K562 (cell line): ENCODE data around the gene SLFN12. TPM values are rescaled to one million over a fixed set of nuclear protein-coding genes. Genes with fewer than 3 reads are reported as not detected.

Source experiments
- EGR1 ChIP-seq: fragments of 450-650 bp; conservative IDR thresholded peaks from 2 replicates; pipeline ENCODE4 v1.6.1; 2017; ENCODE audit warnings: mild to moderate bottlenecking
- FOXK2 ChIP-seq, 2 experiments: fragments of 450-650 bp; IDR thresholded peaks in 1 of 2; conservative IDR thresholded peaks in 1 of 2; 2 replicates each; pipeline ENCODE4 v1.6.1; 2016; ENCODE audit warnings: low read depth in 2 of 2, mild to moderate bottlenecking in 1 of 2
- GTF2B ChIP-seq: IDR thresholded peaks from 2 replicates; pipeline ENCODE4 v1.6.1; 2011; ENCODE audit not compliant: insufficient read length; ENCODE audit errors: extremely low read depth
- LARP7 ChIP-seq: fragments of 450-650 bp; IDR thresholded peaks from 2 replicates; pipeline ENCODE4 v1.6.1; 2016
- MCM3 ChIP-seq: fragments of 450-650 bp; IDR thresholded peaks from 2 replicates; pipeline ENCODE4 v1.6.1; 2016
- NFIC ChIP-seq: fragments of 450-650 bp; IDR thresholded peaks from 2 replicates; pipeline ENCODE4 v1.6.1; 2017; ENCODE audit warnings: mild to moderate bottlenecking, inconsistent platforms
- POLR2H ChIP-seq: IDR thresholded peaks from 2 replicates; pipeline ENCODE4 v1.6.1; 2016; ENCODE audit warnings: missing genetic modification characterization, low read depth, mild to moderate bottlenecking, control low read depth, missing compliant biosample characterization, moderate library complexity
- TRIM24 ChIP-seq, 2 experiments: fragments of 450-650 bp; IDR thresholded peaks; 2 replicates each; pipeline ENCODE4 v1.6.1; 2016
- VEZF1 ChIP-seq: fragments of 200-800 bp; sonication (Bioruptor generic); IDR thresholded peaks from 2 replicates; pipeline ENCODE4 v1.6.1; 2017; ENCODE audit warnings: missing genetic modification characterization, missing compliant biosample characterization
- YY1 ChIP-seq, 3 experiments: IDR thresholded peaks; 2 replicates each; pipeline ENCODE4 v1.6.1; 2011; ENCODE audit warnings: low read length in 2 of 3, mild to moderate bottlenecking in 2 of 3, moderate library complexity in 2 of 3, borderline replicate concordance in 1 of 3, control low read depth in 1 of 3, low read depth in 1 of 3; ENCODE audit not compliant: insufficient read depth in 3 of 3, insufficient replicate concordance in 2 of 3, control insufficient read depth in 1 of 3, insufficient read length in 1 of 3; ENCODE audit errors: extremely low read depth in 1 of 3
- ZBTB40 ChIP-seq, 2 experiments: fragments of 450-650 bp in 1 of 2; sonication (generic) in 1 of 2; formaldehyde crosslinking in 1 of 2; IDR thresholded peaks; 2 replicates each; pipeline versions ENCODE4 v1.7.1 to v1.9.0; 2016 to 2022; ENCODE audit warnings: inconsistent platforms in 1 of 2, mild to moderate bottlenecking in 1 of 2, missing genetic modification reagents in 1 of 2
- ZNF512 ChIP-seq: IDR thresholded peaks from 2 replicates; pipeline ENCODE4 v1.6.1; 2016; ENCODE audit warnings: missing genetic modification characterization, missing compliant biosample characterization
- ZNF589 ChIP-seq: fragments of 200-800 bp; sonication (Bioruptor generic); IDR thresholded peaks from 2 replicates; pipeline ENCODE4 v1.6.1; 2016; ENCODE audit warnings: low read depth, missing genetic modification characterization, missing compliant biosample characterization
- ZZZ3 ChIP-seq: fragments of 450-650 bp; IDR thresholded peaks from 2 replicates; pipeline ENCODE4 v1.6.1; 2016; ENCODE audit warnings: antibody characterized with exemption, mild to moderate bottlenecking, moderate library complexity
- polyA plus RNA-seq, 8 experiments: library from polyadenylated mRNA; depleted of rRNA in 4 of 8; stranded (reverse) in 5 of 8; unstranded in 3 of 8; fragments of >200 nt; fragmentation: Nextera tagmentation in 2 of 8; fragmentation: Illumina TruSeq in 1 of 8; extraction: Ambion mirVana in 2 of 8; extraction: Trizol in 1 of 8; gene quantifications; 2 replicates each; pipeline versions ENCODE4 v1.2.1 to v1.2.3, GENCODE V29; 2011 to 2014; ENCODE audit warnings: inconsistent platforms in 1 of 8, missing spikeins in 1 of 8
- total RNA-seq, 7 experiments: library from RNA; depleted of rRNA in 6 of 7; stranded (reverse); fragments of >200 nt in 6 of 7; fragmentation: Illumina TruSeq in 2 of 7; extraction: Trizol in 2 of 7; gene quantifications; 2 replicates each; pipeline versions ENCODE4 v1.2.1 to v1.2.3, GENCODE V29; 2011 to 2021; ENCODE audit warnings: low replicate concordance in 1 of 7

The SLFN12 gene
- total and polyA plus RNA-seq, 9 of the 15 experiments (the other 6 are each of a cell fraction or from before 2014, with no cell fraction given), result 0.01 to 0.09 (median 0.07) TPM; not detected in 6

- TF ChIP-seq ZBTB40 (IDR thresholded peaks at IDR 0.05), result peak; percentile 69
- no peak for TF ChIP-seq ZBTB40 (CRISPR knock-in tag; IDR thresholded peaks at IDR 0.05)
- TF ChIP-seq YY1 (IDR thresholded peaks at IDR 0.05; ENCODE audit: borderline replicate concordance in 1 of 3, control insufficient read depth in 1 of 3, extremely low read depth in 1 of 3, insufficient read depth in 3 of 3, insufficient read length in 1 of 3, insufficient replicate concordance in 2 of 3, low read depth in 1 of 3, low read length in 2 of 3), result no peak
- TF ChIP-seq LARP7, result no peak
- TF ChIP-seq ZNF512 (tag), result no peak
- TF ChIP-seq GTF2B, result no peak
- peak; percentile 86 for TF ChIP-seq EGR1
- TF ChIP-seq TRIM24 (IDR thresholded peaks at IDR 0.05), result no peak
- no peak for TF ChIP-seq MCM3
- no peak for TF ChIP-seq FOXK2 (conservative IDR thresholded peaks at IDR 0.05 in 1 of 2, IDR thresholded peaks at IDR 0.05 in 1 of 2; ENCODE audit: low read depth in 2 of 2)
- peak; percentile 49; the same call in 1 of the 2 replicates for TF ChIP-seq VEZF1 (CRISPR knock-in tag)
- no peak for TF ChIP-seq NFIC
- TF ChIP-seq ZZZ3, result no peak
- TF ChIP-seq POLR2H (tag), result 0 out of 2 replicates have a peak, but pooled peaks have one; percentile 30
- no peak for TF ChIP-seq ZNF589
Measured at GRCh38 chr17:35448214-35448898, 16.1 kb upstream of the SLFN12 start, which contains the start of gene SLFN13 (continued).
